GM21390 (cell line): Measurements from ENCODE around the gene UNC80.

Experiments used
- ATAC-seq: cut with Tn5 transposase; IDR thresholded peaks from one replicate; pipeline ENCODE4 v1.9.1; 2021; ENCODE audit not compliant: unreplicated experiment

Gene UNC80

DNA sequence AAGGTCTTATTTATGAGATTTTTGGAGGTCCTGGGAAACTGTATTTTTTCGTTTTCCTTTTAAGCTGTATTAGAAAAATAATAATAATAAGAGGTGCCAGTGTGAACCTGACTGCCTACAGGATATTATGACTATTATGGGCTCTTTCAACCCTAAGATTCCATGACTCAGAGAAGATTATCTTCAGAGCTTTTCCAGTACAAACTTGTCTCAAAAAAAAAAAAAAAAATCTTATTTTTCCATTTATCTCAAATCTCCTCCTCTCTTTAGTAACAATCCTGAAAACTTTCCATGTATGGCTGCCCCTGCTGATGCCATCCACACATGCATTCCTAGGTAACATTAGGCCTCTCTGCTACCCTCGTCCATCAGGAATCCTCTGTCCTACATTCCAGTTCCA is 194.1 kb downstream of the UNC80 start:
- no peak for ATAC-seq

DNA sequence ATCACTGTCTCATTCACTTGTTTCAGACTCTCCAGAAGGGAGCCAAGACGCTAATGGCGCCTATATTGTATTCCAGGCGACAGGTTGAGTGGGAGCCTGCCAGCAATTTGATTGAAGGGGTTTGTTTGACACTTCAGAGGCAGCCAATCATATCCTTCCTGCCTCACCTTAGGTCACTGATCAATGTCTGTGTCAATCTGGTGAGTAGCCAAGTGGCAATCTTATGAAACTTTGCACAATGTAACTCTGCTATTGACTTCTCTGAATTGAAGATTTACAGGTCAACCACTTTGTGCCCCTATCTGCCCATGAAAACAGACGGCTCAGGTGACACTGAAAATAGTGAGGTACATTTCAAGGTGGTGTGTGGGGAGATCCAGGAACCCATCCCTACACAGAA is 198.1 kb downstream of the UNC80 start:
- no peak for ATAC-seq

DNA sequence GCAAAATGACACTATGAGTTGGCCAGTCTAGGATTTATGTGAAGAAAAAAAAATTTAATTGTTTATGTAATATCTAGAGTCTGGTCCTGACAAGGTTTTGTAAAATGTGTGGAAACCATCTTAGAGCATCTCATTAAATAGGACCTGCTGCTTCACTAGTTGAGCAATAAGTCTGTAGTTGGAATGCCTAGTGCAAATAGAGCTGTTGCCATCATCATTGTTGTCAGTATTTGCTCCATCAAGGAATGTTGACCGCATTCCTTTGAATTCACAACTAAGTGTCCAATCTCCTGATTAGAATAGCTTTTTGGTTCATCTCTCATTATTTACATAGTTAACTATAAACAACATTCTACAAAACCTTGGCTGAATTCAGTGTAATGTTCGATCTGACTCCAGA is 198.6 kb downstream of the UNC80 start:
- ATAC-seq: no peak

- no peak for ATAC-seq
These were observed 199.1 kb downstream of the UNC80 start for GRCh38 chr2:209970711-209971110.

GRCh38 chr2:209973328-209973727 is 201.7 kb downstream of the UNC80 start:
- ATAC-seq: no peak

DNA sequence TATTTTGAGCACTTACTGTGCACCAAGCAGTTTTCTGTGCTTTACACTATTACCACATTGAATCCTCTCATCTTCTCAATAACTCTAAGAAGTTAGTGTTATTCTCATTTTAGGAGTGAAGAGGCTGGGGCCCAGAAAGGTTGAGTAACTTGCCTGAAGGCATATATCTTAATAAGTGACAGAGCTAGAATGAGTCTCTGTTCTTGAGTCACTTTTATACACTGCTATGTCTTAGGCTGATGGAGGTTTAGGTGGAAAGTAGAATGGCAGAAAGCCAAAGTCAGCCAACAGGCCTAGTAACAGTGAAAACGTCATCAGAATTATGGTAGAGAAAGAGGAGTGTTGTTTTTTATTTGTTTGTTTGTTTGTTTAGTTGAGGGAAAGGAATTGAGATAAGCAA is 202.9 kb downstream of the UNC80 start:
- ATAC-seq: no peak

GRCh38 chr2:209976698-209977385 is 205.2 kb downstream of the UNC80 start:
- peak; percentile 61 for ATAC-seq

DNA sequence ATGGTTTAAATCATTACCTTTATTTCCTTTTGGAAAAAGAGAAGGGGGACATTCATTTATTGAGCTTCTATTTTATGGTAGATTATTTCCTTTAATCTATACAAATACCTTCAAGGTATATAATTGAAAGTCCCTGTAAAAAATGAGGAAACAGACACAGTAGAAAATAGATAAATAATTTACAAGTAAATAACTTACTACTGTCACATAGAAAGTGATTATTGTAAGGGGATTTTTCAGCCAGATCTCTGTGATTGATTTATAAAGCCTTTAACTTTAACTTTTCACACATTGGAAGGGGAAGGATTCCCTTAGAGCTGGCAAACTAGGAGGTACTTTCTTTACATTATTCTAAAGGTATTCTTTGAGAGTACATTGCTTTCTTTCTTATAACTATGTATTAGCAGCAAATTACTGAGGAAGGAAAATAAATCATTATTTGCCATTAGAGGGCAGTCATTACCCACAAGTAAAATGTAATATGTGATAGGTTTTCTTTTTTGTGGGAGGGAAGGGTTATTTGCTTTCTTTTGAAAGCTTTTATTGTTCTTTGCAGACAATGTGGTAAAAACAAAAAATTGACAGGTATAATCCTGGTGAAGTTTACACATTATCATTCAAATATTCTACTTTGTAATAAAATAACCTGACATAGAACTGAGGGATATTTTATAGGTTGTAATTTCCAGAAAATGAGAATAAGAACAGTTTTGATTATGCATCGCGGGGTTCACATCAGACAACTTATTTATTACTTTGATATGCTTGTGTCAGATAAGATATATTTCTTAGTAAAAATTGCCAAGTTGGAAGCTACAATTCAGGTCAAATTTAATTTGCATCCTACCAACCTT is 206.0 kb downstream of the UNC80 start:
- ATAC-seq: peak; percentile 61

- ATAC-seq: no peak
These were observed 212.7 kb downstream of the UNC80 start for GRCh38 chr2:209984291-209984690.

DNA sequence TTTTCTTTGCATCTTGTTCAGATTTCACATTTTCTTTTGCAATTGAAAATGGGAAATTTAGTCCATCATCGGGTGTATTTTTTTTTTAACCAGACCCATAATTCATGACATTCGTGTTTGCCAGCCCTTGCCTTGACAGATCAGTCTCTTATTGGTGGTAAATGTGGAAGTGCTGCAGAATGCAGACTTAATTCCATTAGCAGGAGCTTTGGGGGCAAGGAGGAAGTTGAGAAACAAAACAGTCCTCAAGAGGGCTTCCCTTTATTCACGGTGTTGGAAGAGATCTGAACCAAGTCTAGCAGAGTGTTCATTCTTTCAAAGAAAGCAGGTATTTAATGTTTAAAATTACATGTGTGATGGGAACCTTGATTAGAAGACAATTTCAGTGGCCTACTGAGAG is 214.2 kb downstream of the UNC80 start:
- ATAC-seq: no peak

DNA sequence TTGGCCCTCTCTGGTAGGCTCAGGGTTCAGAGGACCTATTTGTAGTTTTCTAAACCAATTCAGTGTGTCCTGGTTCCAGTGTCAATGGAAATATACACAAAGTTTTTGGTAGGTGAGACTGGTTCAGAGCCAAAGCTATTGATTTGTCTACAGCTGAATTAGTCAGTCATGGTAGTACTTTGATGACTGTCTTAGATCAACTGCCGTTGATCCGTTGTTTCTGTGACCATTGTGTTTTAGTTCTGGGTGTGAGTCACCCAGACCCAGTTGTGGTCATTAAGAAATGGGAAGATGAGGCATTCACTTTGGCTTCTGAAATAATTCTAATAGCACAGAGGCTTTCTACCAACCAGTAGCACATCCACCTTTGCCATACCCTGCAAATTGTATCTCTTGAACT is 214.8 kb downstream of the UNC80 start:
- ATAC-seq: no peak

- no peak for ATAC-seq
These were observed 216.4 kb downstream of the UNC80 start for GRCh38 chr2:209988010-209988409.

- no peak for ATAC-seq
These were observed 219.2 kb downstream of the UNC80 start for GRCh38 chr2:209990838-209991237.

GRCh38 chr2:209993968-209994367 is 222.3 kb downstream of the UNC80 start:
- no peak for ATAC-seq

GRCh38 chr2:209998596-209998995 is 227.0 kb downstream of the UNC80 start:
- no peak for ATAC-seq

DNA sequence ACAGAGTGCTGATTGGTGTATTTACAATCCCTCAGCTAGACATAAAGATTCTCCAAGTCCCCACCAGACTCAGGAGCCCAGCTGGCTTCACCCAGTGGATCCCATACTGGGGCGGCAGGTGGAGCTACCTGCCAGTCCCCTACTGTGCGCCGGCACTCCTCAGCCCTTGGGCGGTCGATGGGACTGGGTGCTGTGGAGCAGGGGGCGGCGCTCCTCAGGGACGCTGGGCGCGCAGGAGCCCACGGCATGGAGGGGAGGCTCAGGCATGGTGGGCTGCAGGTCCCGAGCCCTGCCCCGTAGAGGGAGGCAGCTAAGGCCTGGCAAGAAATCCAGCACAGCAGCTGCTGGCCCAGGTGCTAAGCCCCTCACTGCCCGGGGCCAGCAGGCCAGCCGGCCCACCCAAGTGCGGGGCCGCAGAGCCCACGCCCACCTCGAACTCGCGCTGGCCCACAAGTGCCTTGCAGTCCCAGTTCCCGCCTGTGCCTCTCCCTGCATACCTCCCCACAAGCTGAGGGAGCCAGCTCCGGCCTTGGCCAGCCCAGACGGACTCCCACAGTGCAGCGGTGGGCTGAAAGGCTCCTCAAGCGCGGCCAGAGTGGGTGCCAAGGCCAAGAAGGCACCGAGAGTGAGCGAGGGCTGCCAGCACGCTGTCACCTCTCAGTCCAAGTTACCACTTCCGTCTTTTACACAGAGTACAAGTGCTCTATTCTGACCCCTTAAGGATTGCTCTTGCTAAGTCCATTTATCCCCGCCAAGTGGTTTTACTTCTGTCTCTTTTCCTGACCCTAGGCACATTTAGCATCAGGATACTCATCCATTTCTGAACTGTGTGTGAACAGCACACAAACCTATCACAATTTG is 229.1 kb downstream of the UNC80 start:
- ATAC-seq: no peak

GRCh38 chr2:210002158-210003157 is 230.8 kb downstream of the UNC80 start, which contains the start of gene RPE:
Gene RPE, plus strand, starts transcription at chr2:210002638. Its CDS starts 24 bp downstream, at chr2:210002662.
- peak; percentile 98 for ATAC-seq

DNA sequence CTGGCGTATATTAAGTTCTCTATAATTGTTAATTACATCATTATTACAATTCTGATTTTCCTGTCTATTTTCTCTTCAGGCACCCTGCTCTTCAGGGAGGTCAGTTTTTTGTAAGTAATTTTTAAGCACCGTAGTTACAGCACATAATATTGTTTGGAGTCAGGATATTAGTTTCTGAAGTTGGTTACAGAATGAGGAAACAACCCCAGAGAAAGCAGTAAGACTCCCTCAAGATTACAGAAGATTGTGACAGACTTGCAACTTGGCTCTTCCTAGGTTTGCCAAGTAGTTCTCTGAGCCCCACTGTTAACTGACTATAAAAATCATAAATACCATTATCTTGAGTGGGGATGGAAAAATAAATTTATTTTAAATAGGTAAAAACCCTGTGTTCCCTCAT is 231.7 kb downstream of the UNC80 start:
- ATAC-seq: no peak

DNA sequence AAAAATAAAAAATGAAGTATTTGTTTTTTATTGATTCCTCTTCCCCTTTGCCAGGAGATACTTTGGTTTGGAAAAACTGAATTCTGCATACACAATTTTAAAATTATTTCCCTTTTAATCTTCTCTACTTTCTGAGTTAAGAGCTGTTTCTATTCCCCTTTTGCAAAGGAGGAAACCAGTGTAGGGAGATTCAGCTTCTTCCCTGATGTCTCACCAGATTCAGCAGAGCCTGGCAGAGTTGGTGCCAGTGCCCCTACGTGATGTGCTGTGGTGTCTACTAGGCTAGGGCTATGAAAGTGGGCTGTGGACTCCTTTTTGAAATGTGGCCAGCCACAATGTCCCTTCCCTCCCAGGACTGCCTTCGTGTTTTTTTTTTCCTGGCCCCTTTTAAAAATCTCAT is 233.2 kb downstream of the UNC80 start:
- ATAC-seq: no peak

GRCh38 chr2:210007895-210008294 is 236.3 kb downstream of the UNC80 start:
- no peak for ATAC-seq
